Measurements from ENCODE around the gene CCNA2. TPM values are rescaled to one million over a fixed set of nuclear protein-coding genes. Genes with fewer than 3 reads are reported as not detected.

Gene CCNA2
- total and polyA plus RNA-seq, 2 experiments from 2014 or later, result 15.1 to 21.6 TPM

DNA sequence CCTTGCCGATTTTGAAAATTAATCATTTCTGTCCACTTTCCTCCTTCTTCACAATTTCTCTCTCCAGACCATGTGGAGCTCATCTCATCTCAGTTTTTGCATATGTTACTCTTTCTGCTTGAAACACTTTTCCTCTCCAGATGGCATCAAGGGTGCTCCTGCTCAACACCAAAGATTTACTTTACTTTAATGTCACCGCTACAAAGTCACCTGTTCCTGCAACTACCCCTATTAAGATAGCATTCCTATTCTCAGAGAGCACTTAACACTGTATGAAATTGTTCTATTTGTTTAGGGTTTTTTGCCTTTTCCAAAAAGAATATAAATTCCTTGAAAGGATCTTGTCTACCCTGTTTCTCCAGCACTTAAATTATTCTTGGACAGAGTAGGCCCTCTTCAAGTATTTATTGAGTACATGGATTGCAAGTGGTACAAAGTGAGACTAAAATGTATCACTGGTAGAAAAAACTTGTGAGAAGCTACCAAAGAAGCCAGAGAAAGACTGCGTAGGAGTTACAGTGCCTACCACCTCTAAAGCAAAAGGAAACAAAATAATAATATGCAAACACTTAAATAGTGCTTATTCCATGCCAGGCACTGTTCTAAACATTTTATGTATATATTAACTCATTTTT lies 23.7 kb downstream of the CCNA2 start:
- DNase-seq (ENCODE audit: low spot score), result no peak
- TF ChIP-seq, protein P1, sequence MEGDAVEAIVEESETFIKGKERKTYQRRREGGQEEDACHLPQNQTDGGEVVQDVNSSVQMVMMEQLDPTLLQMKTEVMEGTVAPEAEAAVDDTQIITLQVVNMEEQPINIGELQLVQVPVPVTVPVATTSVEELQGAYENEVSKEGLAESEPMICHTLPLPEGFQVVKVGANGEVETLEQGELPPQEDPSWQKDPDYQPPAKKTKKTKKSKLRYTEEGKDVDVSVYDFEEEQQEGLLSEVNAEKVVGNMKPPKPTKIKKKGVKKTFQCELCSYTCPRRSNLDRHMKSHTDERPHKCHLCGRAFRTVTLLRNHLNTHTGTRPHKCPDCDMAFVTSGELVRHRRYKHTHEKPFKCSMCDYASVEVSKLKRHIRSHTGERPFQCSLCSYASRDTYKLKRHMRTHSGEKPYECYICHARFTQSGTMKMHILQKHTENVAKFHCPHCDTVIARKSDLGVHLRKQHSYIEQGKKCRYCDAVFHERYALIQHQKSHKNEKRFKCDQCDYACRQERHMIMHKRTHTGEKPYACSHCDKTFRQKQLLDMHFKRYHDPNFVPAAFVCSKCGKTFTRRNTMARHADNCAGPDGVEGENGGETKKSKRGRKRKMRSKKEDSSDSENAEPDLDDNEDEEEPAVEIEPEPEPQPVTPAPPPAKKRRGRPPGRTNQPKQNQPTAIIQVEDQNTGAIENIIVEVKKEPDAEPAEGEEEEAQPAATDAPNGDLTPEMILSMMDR (IDR thresholded peaks at IDR 0.05; ENCODE audit: poor library complexity), result no peak
- TF ChIP-seq EZH2 (IDR thresholded peaks at IDR 0.05; ENCODE audit: borderline replicate concordance), result no peak
- Histone ChIP-seq H3K4me1 (ENCODE audit: insufficient read depth) (peaks cover 11% of the 10 kb centered on the region), H4K20me1 (ENCODE audit: insufficient read depth, poor library complexity, severe bottlenecking) (no peaks in the 10 kb centered on the region), H3K9me3 (ENCODE audit: low read depth) (no peaks in the 10 kb centered on the region), H3K4me2 (peak overlapping the region; percentile 77), H3K79me2 (peaks cover 15% of the 10 kb centered on the region), H2AFZ (peak overlapping the region; percentile 92), H3K9me2 (replicated peaks; ENCODE audit: insufficient read depth) (no peaks in the 10 kb centered on the region), H3K36me3 (replicated peaks; ENCODE audit: insufficient read depth, low read depth) (no peaks in the 10 kb centered on the region), H3K27me3 (no peaks in the 10 kb centered on the region), H3K4me3 (no peak overlapping the region), H3K27ac (peak overlapping the region; percentile 94)
- WGBS (ENCODE audit: low lambda C conversion rate, missing lambda C conversion rate), result 82% methylated on average over 3 of the region's 3 CpGs

DNA sequence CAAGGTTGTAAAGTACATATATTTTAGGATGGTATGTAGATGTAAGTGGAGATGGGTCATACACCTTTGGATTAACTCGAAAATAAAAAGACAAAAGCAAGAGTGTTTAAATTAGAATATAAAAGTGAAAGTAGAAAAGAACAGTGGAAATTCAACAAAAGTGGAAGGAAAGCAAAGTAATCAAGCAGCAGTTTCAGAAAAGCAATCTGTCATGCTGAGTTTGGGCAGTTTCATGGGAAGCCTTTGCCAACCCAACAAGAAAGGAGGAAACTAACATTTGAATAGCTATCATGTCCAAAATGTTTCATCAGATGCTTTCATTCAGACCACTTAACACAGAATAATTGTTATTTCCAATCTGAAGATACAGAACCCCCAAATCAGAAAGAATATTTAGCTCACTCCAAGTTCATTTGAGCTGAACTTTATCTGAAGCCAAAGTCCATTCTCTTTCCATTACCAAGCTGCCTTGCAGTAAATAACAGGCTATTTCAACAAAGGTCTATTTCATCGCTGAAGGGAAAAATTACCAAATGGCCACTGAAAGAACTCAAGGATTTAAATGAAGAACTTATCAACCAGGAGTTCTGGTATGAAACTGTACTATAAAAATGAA lies 24.4 kb downstream of the CCNA2 start:
- Histone ChIP-seq H3K27ac (peak overlapping the region; percentile 94), H3K9me2 (replicated peaks; ENCODE audit: insufficient read depth) (no peaks in the 10 kb centered on the region), H3K4me1 (ENCODE audit: insufficient read depth) (peaks cover 11% of the 10 kb centered on the region), H3K27me3 (no peaks in the 10 kb centered on the region), H4K20me1 (ENCODE audit: insufficient read depth, poor library complexity, severe bottlenecking) (no peaks in the 10 kb centered on the region), H3K4me2 (peak overlapping the region; percentile 28), H2AFZ (no peak overlapping the region), H3K9me3 (ENCODE audit: low read depth) (no peaks in the 10 kb centered on the region), H3K36me3 (replicated peaks; ENCODE audit: insufficient read depth, low read depth) (no peaks in the 10 kb centered on the region), H3K4me3 (no peak overlapping the region), H3K79me2 (peaks cover 15% of the 10 kb centered on the region)
- 82% methylated on average over 2 of the region's 2 CpGs for WGBS (ENCODE audit: low lambda C conversion rate, missing lambda C conversion rate)
- TF ChIP-seq EZH2phosphoT487 (IDR thresholded peaks at IDR 0.05; ENCODE audit: low read depth, severe bottlenecking, unreplicated experiment), result no peak
- TF ChIP-seq EZH2 (IDR thresholded peaks at IDR 0.05; ENCODE audit: borderline replicate concordance), result no peak
- TF ChIP-seq, protein P1 (IDR thresholded peaks at IDR 0.05; ENCODE audit: poor library complexity), result no peak
- DNase-seq (ENCODE audit: low spot score), result peak; percentile 13

DNA sequence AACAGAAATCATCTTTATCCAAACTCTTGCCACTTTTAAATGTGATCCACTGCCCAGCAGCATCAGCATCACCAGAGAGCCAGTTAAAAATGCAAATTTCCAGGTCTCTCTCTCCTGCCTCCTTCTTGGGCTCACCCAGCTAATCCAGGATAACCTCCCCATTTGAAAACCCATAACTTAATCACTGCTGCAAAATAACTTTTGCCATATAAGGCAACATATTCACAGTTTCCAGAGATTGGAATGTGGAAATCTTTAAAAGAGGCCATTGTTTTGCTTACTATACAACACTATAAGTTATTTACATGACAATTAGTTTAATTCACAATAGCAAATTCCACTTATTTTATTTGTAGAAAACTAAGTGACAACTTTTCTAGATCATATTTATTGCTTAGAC lies 27.4 kb downstream of the CCNA2 start:
- no peaks in the 10 kb centered on the region for H4K20me1 ChIP-seq (ENCODE audit: insufficient read depth, poor library complexity, severe bottlenecking)
- no peaks in the 10 kb centered on the region for H3K79me2 ChIP-seq
- no peak overlapping the region for H3K4me2 ChIP-seq
- H3K27me3 ChIP-seq, result no peaks in the 10 kb centered on the region
- H2AFZ ChIP-seq, result no peak overlapping the region
- no peak for DNase-seq (ENCODE audit: low spot score)
- no peaks in the 10 kb centered on the region for H3K9me2 ChIP-seq (replicated peaks; ENCODE audit: insufficient read depth)
- H3K27ac ChIP-seq, result no peak overlapping the region
- peaks cover 11% of the 10 kb centered on the region for H3K4me1 ChIP-seq (ENCODE audit: insufficient read depth)
- no peaks in the 10 kb centered on the region for H3K36me3 ChIP-seq (replicated peaks; ENCODE audit: insufficient read depth, low read depth)
- no peak overlapping the region for H3K4me3 ChIP-seq
- no peaks in the 10 kb centered on the region for H3K9me3 ChIP-seq (ENCODE audit: low read depth)
- TF ChIP-seq EZH2phosphoT487 (IDR thresholded peaks at IDR 0.05; ENCODE audit: low read depth, severe bottlenecking, unreplicated experiment), result no peak
- TF ChIP-seq, protein P1 (IDR thresholded peaks at IDR 0.05; ENCODE audit: poor library complexity), result no peak
- no peak for TF ChIP-seq EZH2 (IDR thresholded peaks at IDR 0.05; ENCODE audit: borderline replicate concordance)

Measured in hepatocyte (in vitro differentiated cells).